Activated T-helper 17 cell treated with anti-CD3 and anti-CD28 coated beads, Interleukin-2, amount 50 U/mL, for 72 hours (primary cell): ENCODE data around the gene NFIB. TPM values are rescaled to one million over a fixed set of nuclear protein-coding genes. Genes with fewer than 3 reads are reported as not detected.

Source experiments
- ATAC-seq: fragments of 150-1000 bp; cut with Tn5 transposase; replicated peaks from 2 replicates; pipeline ENCODE4 v1.10.0; 2021; ENCODE audit warnings: mild to moderate bottlenecking, moderate library complexity
- H3K27ac Mint-ChIP-seq: one replicate; pipeline ENCODE4 v1.8.0; 2022; ENCODE audit warnings: mixed read lengths
- H3K27me3 Mint-ChIP-seq: one replicate; pipeline ENCODE4 v1.8.0; 2022; ENCODE audit warnings: mixed read lengths
- H3K36me3 Mint-ChIP-seq: one replicate; pipeline ENCODE4 v1.8.0; 2022; ENCODE audit warnings: low read depth, mild to moderate bottlenecking, mixed read lengths
- H3K4me1 Mint-ChIP-seq: one replicate; pipeline ENCODE4 v1.8.0; 2022; ENCODE audit warnings: mixed read lengths
- H3K4me3 Mint-ChIP-seq: one replicate; pipeline ENCODE4 v1.8.0; 2022; ENCODE audit warnings: mild to moderate bottlenecking, mixed read lengths
- H3K9me3 Mint-ChIP-seq: one replicate; pipeline ENCODE4 v1.8.0; 2022; ENCODE audit warnings: mixed read lengths
- total RNA-seq, 2 donors: library from RNA; stranded (reverse); gene quantifications; one replicate each; pipeline ENCODE4 v1.2.3, GENCODE V29; 2022

Gene NFIB
- total RNA-seq, 2 donors from 2014 or later = 0.15 TPM; not detected in 1

GRCh38 chr9:14348373-14349145 lies 34.6 kb upstream of the NFIB start:
- Mint-ChIP-seq H3K27ac (no peak overlapping the region), H3K4me1 (no peaks in the 10 kb centered on the region), H3K4me3 (no peak overlapping the region), H3K36me3 (no peaks in the 10 kb centered on the region), H3K9me3 (no peaks in the 10 kb centered on the region), H3K27me3 (peaks cover 64% of the 10 kb centered on the region)
- ATAC-seq = no peak

GRCh38 chr9:14348123-14348372 lies 34.1 kb upstream of the NFIB start:
- Mint-ChIP-seq H3K9me3 (no peaks in the 10 kb centered on the region), H3K27ac (no peak overlapping the region), H3K36me3 (no peaks in the 10 kb centered on the region), H3K27me3 (peaks cover 59% of the 10 kb centered on the region), H3K4me3 (no peak overlapping the region), H3K4me1 (no peaks in the 10 kb centered on the region)
- ATAC-seq = no peak

DNA sequence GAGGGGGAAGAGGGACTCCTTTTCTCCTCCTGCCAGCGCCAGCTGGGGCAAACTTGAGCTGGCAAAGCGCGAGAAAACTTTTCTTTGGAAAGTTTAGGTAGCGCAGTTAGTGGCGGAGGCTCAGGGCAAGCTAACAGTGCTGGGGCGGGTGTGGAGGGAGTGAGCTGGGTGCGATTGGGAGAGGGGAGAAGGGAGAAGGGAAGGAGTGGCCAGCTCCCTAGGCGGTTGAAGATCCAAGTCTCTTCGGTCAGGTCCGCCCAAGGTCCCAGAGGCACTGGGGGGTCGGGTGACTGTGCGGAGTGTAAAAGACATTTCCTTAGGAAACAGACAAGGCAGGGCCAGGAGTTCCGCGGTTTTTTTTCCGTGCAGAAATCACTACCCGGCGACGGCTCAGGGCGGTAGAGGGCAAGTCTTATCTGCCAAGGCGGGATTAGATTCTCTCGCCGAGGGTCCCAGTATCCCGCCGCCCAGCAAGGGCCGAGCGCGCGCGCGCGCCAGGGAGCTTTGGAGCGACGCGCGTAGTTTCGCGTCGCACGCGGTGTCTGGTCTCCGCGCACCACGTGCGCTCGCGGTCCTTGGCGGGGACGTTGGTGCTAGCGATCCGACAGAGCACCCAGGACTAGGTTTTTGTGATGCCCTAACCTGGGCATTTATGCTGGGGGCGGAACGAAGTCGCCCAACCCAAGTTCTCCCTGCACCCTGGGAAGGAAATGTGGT lies 33.6 kb upstream of the NFIB start:
- no peak for ATAC-seq
- Mint-ChIP-seq H3K27ac (no peak overlapping the region), H3K27me3 (peaks cover 54% of the 10 kb centered on the region), H3K4me3 (no peak overlapping the region), H3K4me1 (no peaks in the 10 kb centered on the region), H3K9me3 (no peaks in the 10 kb centered on the region), H3K36me3 (no peaks in the 10 kb centered on the region)

- Mint-ChIP-seq H3K4me1 (no peaks in the 10 kb centered on the region), H3K9me3 (no peaks in the 10 kb centered on the region), H3K27me3 (peaks cover 50% of the 10 kb centered on the region), H3K27ac (no peak overlapping the region), H3K4me3 (no peak overlapping the region), H3K36me3 (no peaks in the 10 kb centered on the region)
- no peak for ATAC-seq
Measured at GRCh38 chr9:14346811-14347405, 33.0 kb upstream of the NFIB start.

GRCh38 chr9:14346231-14346791 lies 32.4 kb upstream of the NFIB start:
- H3K9me3 Mint-ChIP-seq = no peaks in the 10 kb centered on the region
- no peaks in the 10 kb centered on the region for H3K36me3 Mint-ChIP-seq
- H3K4me3 Mint-ChIP-seq = no peak overlapping the region
- peaks cover 44% of the 10 kb centered on the region for H3K27me3 Mint-ChIP-seq
- H3K27ac Mint-ChIP-seq = no peak overlapping the region
- ATAC-seq = no peak
- H3K4me1 Mint-ChIP-seq = no peaks in the 10 kb centered on the region

DNA sequence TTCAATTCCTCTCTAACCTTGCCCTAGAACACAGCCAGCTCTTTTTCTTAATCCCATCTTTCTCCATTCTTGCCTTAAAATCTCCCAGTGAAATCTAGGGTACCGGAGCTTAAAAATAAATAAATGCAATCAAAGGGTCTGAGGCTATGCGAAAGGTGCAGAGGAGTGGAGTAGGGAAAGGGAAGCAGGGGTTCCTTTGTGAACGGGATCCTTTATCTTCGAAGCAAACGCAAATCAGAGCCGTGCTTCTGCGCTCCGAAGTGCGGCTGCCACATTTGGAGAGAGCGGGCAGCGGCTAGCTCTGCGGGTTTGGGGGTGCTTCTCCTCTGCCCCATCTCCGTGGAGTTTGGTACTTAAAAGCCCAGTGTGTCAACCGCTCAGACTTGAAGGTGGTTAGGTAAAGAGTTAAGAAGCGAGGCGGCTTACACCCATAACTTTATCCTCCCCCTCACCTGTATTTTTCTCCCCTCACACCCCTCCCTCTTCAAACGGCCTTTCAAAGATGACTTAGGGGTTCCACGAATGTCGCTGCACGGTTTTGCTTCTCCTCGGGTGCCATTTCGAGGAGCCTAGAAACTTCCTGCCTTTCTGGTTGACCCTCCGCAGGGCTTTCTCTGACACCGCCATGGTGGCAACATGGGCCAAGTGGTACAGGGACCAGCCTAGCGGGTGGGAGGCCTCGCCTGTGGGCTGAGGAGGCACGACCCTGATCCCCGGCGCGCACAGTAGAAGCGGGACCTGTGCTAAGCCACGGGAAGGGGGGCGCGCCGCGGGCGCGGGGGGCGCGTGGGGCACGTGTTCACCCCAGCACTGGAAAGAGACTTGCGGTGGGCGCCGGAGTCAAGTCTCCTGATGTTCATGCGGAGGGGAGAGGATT lies 31.7 kb upstream of the NFIB start:
- ATAC-seq = no peak
- Mint-ChIP-seq H3K4me3 (no peak overlapping the region), H3K4me1 (no peaks in the 10 kb centered on the region), H3K9me3 (no peaks in the 10 kb centered on the region), H3K27me3 (peaks cover 37% of the 10 kb centered on the region), H3K36me3 (no peaks in the 10 kb centered on the region), H3K27ac (no peak overlapping the region)

DNA sequence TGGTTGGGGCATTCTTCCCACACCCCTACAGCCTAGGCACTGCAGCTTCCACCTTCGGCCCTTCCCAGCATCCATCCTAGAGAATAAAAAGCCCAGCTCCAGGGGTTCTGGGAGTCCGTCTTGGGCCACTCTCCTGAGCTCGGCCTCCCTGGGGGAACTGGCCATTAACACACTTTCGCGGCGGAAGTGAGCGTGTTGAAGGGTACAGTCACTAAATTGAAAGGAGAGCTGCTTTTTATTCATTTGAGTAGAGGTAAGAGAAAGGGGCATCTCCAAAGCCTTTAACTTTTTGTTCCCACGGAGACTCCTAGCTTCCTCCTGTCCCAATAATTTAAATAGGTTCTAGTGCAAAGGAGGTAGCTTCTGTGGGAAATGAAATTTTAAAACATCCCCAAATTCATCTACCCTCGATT lies 31.0 kb upstream of the NFIB start:
- no peak overlapping the region for H3K4me3 Mint-ChIP-seq
- peaks cover 34% of the 10 kb centered on the region for H3K27me3 Mint-ChIP-seq
- no peaks in the 10 kb centered on the region for H3K36me3 Mint-ChIP-seq
- no peak for ATAC-seq
- H3K9me3 Mint-ChIP-seq = no peaks in the 10 kb centered on the region
- no peaks in the 10 kb centered on the region for H3K4me1 Mint-ChIP-seq
- no peak overlapping the region for H3K27ac Mint-ChIP-seq

DNA sequence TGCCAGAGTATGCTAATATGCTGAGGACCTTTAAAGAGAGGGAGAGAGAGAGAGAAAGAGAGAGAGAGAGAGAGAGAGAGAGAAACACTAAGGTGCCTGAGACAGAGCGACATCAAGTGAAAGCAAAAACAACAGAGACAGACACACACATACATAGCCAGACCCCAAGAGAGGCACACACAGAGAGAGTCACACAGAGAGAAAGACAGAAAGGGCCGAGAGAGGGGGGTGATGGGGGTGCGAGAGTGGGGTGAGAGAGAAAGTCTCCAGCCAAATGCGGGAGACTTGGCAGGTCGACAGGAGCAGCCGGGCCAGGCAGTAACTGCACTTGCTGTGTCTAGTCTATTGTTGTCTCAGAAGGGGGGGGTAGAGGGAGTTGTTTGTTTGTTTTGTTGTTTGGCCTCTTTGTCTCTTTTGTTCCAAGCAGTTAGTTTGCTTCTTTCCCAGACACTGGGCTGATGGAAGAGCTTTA lies 30.1 kb upstream of the NFIB start:
- Mint-ChIP-seq H3K9me3 (no peaks in the 10 kb centered on the region), H3K27me3 (peaks cover 32% of the 10 kb centered on the region), H3K36me3 (no peaks in the 10 kb centered on the region), H3K4me1 (no peaks in the 10 kb centered on the region), H3K4me3 (no peak overlapping the region), H3K27ac (no peak overlapping the region)
- no peak for ATAC-seq

DNA sequence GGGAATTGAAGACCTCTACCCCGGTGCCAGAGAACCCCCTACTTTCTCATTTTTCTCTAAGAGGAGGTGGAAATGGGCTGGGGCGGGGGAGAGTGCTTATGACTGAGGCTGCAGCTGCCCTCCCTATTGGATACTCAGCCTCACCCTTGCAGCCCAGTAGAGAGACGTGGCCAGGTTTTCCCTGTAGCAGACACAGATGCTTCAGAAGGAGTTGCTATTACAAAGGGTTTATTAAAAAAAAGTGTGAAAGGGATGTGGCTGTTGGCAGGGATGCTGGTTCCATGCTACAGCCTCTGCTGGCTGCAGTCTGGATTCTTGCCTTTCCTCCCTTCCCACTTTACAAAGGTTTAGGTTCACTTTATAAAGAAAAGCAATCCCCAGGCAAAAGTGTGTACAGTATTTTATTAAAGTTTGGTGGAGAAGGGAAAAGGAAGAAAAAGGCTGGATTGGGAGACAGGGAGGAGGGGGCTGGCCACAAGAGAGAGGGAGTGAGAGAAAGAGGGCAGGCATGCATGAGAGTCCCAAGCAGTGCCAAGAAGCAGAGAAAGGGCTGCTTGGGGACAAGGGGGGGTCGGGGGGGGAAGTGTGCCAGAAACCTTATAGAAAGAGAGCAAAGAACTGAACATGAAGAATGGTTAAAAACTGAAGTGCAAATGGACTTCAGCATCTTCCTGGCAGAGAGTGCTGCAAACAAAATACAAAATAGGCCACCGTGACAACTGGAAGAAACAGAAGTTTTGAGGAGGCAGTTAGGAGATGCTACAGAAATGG lies 29.5 kb upstream of the NFIB start:
- no peak for ATAC-seq
- Mint-ChIP-seq H3K27ac (no peak overlapping the region), H3K36me3 (no peaks in the 10 kb centered on the region), H3K4me1 (no peaks in the 10 kb centered on the region), H3K9me3 (no peaks in the 10 kb centered on the region), H3K27me3 (peaks cover 29% of the 10 kb centered on the region), H3K4me3 (no peak overlapping the region)

- H3K27ac Mint-ChIP-seq = no peak overlapping the region
- no peaks in the 10 kb centered on the region for H3K4me1 Mint-ChIP-seq
- H3K36me3 Mint-ChIP-seq = no peaks in the 10 kb centered on the region
- H3K9me3 Mint-ChIP-seq = no peaks in the 10 kb centered on the region
- H3K27me3 Mint-ChIP-seq = peaks cover 25% of the 10 kb centered on the region
- no peak for ATAC-seq
- no peak overlapping the region for H3K4me3 Mint-ChIP-seq
Measured at GRCh38 chr9:14342736-14343135, 28.8 kb upstream of the NFIB start.

- Mint-ChIP-seq H3K27ac (no peak overlapping the region), H3K4me1 (no peaks in the 10 kb centered on the region), H3K27me3 (peaks cover 25% of the 10 kb centered on the region), H3K9me3 (no peaks in the 10 kb centered on the region), H3K36me3 (no peaks in the 10 kb centered on the region), H3K4me3 (no peak overlapping the region)
- no peak for ATAC-seq
Measured at GRCh38 chr9:14341437-14342122, 27.6 kb upstream of the NFIB start.

GRCh38 chr9:14340994-14341393 lies 27.1 kb upstream of the NFIB start:
- no peaks in the 10 kb centered on the region for H3K4me1 Mint-ChIP-seq
- H3K9me3 Mint-ChIP-seq = no peaks in the 10 kb centered on the region
- H3K27ac Mint-ChIP-seq = no peak overlapping the region

GRCh38 chr9:14340219-14340873 lies 26.4 kb upstream of the NFIB start:
- ATAC-seq = no peak
- Mint-ChIP-seq H3K4me1 (no peaks in the 10 kb centered on the region), H3K9me3 (no peaks in the 10 kb centered on the region), H3K36me3 (no peaks in the 10 kb centered on the region), H3K27me3 (peaks cover 20% of the 10 kb centered on the region), H3K27ac (no peak overlapping the region), H3K4me3 (no peak overlapping the region)

More at GRCh38 chr9:14340994-14341393, 27.1 kb upstream of the NFIB start:
- Mint-ChIP-seq H3K4me3 (no peak overlapping the region), H3K36me3 (no peaks in the 10 kb centered on the region), H3K27me3 (peaks cover 20% of the 10 kb centered on the region)
- ATAC-seq = no peak
